BE2C (cell line): ENCODE measurements around the gene PITPNC1.

ENCODE experiments used
- DNase-seq: peaks from one replicate; pipeline ENCODE4 v3.0.0-alpha.2; 2020
- H3K27me3 ChIP-seq: fragments of 250-450 bp; sonication (Bioruptor Pico); 2 replicates; pipeline ENCODE4 v1.5.1; 2020; ENCODE audit warnings: mild to moderate bottlenecking
- H3K36me3 ChIP-seq: fragments of 250-450 bp; sonication (Bioruptor Pico); 2 replicates; pipeline ENCODE4 v1.5.1; 2020; ENCODE audit warnings: mild to moderate bottlenecking
- H3K4me1 ChIP-seq: fragments of 250-450 bp; sonication (Bioruptor Pico); 2 replicates; pipeline ENCODE4 v1.5.1; 2020
- H3K4me3 ChIP-seq: 2 replicates; pipeline ENCODE4 v1.5.1; 2011; ENCODE audit warnings: low read depth, low read length
- H3K9me3 ChIP-seq: fragments of 250-450 bp; sonication (Bioruptor Pico); 2 replicates; pipeline ENCODE4 v1.5.1; 2020
- TF ChIP-seq, protein P1 (sequence below): IDR thresholded peaks from 2 replicates; pipeline ENCODE4 v1.5.1; 2012; ENCODE audit warnings: mild to moderate bottlenecking, low read depth, low read length

PITPNC1 gene

DNA sequence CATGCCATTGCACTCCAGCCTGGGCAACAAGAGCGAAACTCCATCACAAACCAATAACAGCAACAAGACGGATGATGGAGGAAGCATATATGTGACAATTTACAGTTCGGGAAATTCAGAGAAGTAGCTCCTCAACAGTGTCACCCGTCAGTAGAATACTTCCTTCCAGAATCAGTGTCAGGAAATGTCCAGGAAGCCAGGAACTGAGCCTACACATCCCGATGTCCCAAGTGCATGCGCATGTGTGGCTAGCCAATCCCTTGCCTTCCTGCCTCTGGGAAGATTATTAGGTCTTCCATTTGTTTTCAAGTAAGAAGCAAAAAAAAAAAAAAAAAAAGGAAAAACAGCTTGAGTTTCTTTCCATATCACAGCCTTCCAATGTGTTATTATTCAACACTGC is 1.4 kb upstream of the PITPNC1 start:
- TF ChIP-seq, protein P1, sequence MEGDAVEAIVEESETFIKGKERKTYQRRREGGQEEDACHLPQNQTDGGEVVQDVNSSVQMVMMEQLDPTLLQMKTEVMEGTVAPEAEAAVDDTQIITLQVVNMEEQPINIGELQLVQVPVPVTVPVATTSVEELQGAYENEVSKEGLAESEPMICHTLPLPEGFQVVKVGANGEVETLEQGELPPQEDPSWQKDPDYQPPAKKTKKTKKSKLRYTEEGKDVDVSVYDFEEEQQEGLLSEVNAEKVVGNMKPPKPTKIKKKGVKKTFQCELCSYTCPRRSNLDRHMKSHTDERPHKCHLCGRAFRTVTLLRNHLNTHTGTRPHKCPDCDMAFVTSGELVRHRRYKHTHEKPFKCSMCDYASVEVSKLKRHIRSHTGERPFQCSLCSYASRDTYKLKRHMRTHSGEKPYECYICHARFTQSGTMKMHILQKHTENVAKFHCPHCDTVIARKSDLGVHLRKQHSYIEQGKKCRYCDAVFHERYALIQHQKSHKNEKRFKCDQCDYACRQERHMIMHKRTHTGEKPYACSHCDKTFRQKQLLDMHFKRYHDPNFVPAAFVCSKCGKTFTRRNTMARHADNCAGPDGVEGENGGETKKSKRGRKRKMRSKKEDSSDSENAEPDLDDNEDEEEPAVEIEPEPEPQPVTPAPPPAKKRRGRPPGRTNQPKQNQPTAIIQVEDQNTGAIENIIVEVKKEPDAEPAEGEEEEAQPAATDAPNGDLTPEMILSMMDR, result no peak
- Histone ChIP-seq H3K4me1 (no peaks in the 10 kb centered on the region), H3K4me3 (no peak overlapping the region), H3K36me3 (no peaks in the 10 kb centered on the region), H3K27me3 (no peaks in the 10 kb centered on the region), H3K9me3 (no peaks in the 10 kb centered on the region)
- no peak for DNase-seq

DNA sequence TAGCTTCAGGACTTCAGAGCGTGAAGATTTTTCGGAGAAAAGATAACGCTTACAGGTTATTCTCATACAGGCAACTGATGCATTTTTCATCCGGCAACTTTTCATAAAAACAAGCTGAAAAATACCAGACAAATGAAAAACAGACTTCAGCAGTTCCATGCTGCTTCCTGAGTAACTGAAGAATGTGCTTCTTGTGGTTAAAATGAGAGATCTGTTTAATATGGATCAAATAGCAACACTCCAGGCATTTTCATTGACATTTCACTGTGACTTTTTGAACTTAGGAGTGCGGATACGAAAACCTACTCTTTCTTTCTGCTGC is 705 bp upstream of the PITPNC1 start:
- Histone ChIP-seq H3K4me1 (no peaks in the 10 kb centered on the region), H3K4me3 (peak overlapping the region; percentile 81), H3K36me3 (no peaks in the 10 kb centered on the region), H3K9me3 (no peaks in the 10 kb centered on the region), H3K27me3 (no peaks in the 10 kb centered on the region)
- TF ChIP-seq, protein P1, result no peak
- DNase-seq, result no peak

DNA sequence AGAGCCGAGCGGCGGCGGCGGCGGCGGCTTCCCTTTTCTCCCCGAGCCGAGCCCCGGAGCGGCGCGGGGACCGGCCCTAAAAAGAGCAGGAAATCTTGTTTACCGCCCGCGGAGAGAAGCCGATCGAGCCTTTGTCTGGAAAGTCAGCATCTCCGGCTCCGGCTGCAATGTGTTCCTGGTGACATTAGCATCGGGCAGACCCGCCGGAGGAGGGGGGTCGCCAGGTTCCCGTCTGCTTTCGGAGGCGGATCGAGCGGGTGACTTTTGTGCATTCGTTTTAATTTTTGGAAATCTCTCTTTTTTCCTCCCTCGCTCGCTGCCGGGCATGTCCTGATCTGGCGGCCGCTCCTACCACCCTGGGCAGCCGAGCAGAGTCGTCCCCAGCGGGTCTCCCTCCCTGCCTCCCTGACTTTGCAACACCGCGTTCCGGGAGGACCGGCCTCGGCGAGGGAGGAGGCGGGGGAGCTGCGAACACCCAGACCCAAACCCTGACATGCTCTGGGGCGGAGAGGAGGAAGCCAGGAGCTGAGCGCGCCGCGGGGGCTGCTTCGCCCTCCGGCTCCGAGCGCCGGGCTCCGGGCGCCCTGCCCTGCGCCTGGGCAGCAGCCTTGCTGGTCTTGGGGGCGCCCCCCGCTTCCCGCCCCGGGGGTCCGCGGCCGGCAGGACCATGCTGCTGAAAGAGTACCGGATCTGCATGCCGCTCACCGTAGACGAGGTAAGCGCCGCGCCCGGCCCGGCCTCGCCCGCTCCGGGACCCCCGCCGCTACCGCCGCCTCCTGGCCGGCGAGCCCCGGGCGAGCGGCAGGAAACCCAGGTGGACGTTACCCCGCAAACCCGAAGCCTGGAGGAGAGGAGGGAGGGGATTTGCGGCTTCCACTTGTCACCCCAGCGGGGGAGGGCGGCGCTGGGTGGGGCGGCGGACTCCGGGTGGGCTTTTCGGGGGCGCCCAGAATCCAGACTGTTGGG is 690 bp downstream of the PITPNC1 start:
- Histone ChIP-seq H3K27me3 (no peaks in the 10 kb centered on the region), H3K4me3 (peak overlapping the region; percentile 81), H3K36me3 (no peaks in the 10 kb centered on the region), H3K4me1 (no peaks in the 10 kb centered on the region), H3K9me3 (no peaks in the 10 kb centered on the region)
- TF ChIP-seq, protein P1, result peak; percentile 26; the same call in 1 of the 2 replicates
- peak; percentile 63 for DNase-seq

DNA sequence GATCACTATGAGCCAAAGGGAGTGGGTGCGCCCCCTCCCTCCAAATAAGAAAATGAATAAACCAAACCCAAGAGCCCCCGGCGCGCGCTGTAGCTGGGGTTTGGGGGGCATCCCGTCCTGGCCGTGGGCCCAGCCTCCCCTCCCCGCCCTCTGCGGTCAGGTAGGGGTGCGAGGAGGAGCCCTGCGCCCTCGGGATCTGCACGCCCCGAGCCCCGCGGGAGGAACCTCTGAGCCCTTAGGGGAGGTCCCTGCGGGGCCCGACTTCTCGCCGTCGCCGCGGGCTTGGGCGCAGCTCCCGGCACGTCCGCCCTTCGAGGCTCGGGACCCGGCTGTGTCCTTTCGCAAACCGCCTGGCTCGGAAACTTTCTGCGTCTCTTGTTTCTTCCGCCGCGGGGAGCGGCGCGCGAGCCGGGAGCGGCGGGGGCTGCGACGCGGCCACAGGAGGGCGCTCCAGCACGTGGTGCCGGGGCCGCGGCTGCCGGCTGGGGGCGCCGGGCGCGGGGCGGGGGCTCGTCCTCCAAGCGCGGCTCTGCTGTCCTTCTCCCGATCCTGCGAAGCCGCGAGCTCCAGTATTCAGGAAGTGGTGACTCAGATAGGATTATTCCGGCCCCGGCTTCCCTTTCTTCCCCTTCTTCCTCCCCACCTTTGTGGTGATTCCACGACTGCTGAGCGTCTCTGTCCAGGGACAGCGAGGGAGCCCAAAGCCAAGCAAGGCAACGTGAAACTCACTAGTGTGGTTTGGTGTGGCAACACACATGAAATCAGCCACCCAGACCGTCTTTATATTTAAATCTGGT is 1.6 kb downstream of the PITPNC1 start:
- H3K27me3 ChIP-seq, result no peaks in the 10 kb centered on the region
- TF ChIP-seq, protein P1, result peak; percentile 46
- DNase-seq, result peak; percentile 88

DNA sequence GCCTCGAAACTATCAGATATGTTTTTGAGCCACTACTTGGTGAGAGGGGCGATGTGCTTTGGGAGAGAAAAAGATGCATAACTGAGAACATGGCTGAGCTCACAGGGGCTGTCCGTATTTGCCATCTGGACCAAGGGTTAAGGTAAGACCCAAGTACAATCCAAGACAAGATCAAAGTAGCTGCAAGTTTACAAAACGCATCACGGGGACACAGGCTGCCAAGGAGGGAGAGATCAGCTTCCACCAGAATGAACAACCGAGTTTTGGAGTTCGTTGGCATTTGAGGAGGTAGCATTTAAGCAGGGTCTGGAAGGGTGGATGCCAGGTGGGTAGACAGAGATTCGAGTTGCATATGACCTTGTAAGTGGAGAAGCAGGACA is 2.2 kb downstream of the PITPNC1 start:
- no peaks in the 10 kb centered on the region for H3K9me3 ChIP-seq
- no peaks in the 10 kb centered on the region for H3K27me3 ChIP-seq
- no peaks in the 10 kb centered on the region for H3K36me3 ChIP-seq
- TF ChIP-seq, protein P1, result no peak
- H3K4me1 ChIP-seq, result no peaks in the 10 kb centered on the region
- no peak for DNase-seq
- peak overlapping the region; percentile 81 for H3K4me3 ChIP-seq

More for the DNA sequence above, 1.6 kb downstream of the PITPNC1 start:
- no peaks in the 10 kb centered on the region for H3K36me3 ChIP-seq
- no peaks in the 10 kb centered on the region for H3K9me3 ChIP-seq
- no peaks in the 10 kb centered on the region for H3K4me1 ChIP-seq
- H3K4me3 ChIP-seq, result peak overlapping the region; percentile 81

DNA sequence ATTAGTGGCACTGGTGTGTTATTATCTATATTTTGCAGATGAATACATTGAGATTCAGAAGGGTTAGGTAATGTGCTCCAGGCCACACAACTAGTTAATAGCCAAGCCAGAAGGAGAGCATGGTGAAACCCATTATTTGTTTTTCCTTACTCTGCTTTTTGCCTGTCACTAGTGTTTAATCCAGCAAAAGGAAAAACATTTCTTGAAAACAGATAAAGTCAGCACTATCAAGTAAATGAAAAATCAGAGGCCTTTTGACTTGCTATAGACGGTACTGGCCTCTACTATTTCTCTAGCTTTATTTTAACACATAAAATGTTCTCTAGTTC is 4.8 kb downstream of the PITPNC1 start:
- Histone ChIP-seq H3K4me1 (no peaks in the 10 kb centered on the region), H3K27me3 (no peaks in the 10 kb centered on the region), H3K36me3 (no peaks in the 10 kb centered on the region), H3K9me3 (no peaks in the 10 kb centered on the region), H3K4me3 (no peak overlapping the region)
- TF ChIP-seq, protein P1, result no peak
- DNase-seq, result no peak
